CD4-positive, alpha-beta T cell treated with Interleukin-6 for 4 hours (primary cell): ENCODE data around the gene COMT.
"Not testable (repeated sequence)": the region's sequence is repeated elsewhere in the genome, so short reads cannot be mapped to it uniquely, and the experiment has no call there.

Experiments
- DNase-seq: peaks from one replicate; pipeline ENCODE4 v3.0.0-alpha.2; 2020; ENCODE audit warnings: mixed read lengths

The COMT gene

DNA sequence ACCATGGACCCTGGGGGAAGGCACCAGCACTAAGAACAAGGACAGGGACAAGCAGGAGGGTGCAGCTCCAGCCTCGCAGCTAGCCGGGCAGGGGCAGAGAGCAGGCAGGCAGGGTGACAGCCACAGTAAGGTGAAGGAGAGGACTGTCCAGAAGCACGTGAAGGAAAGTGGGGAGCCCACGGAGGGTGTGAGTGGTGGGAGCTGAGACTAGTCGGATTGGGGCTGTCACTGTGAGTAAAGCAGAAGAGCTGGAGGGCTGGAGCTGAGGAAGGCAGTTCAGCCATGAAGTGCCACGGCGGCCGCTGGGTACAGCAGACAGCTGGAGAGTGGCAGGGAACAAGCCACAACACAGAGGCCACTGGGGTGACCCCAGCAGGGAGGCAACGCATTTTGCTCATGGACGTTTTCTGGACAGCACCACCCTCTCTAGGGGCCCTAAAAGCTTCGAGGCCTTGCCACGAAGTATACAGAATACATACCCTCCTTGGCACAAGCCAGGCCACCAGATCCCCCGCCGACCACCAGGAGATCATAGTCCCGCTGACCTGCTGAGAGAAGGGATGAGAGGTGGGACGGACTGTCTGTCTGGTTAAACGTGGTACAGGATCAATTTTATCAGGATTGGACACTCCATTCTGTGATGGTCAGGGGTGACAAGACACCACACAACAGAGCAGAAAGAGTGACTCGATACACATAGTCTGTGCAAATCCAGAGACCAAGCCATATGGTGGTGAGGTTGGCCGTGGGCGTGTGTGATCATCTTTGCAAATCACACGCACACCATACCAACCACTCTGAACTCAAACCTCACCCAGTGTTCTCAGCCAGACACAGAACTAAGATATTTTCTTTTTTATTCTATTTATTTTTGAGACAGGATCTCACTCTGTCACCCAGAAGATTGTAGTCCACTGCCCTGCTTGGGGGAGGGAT, 10.8 kb upstream of the COMT start:
- DNase-seq: no peak

DNA sequence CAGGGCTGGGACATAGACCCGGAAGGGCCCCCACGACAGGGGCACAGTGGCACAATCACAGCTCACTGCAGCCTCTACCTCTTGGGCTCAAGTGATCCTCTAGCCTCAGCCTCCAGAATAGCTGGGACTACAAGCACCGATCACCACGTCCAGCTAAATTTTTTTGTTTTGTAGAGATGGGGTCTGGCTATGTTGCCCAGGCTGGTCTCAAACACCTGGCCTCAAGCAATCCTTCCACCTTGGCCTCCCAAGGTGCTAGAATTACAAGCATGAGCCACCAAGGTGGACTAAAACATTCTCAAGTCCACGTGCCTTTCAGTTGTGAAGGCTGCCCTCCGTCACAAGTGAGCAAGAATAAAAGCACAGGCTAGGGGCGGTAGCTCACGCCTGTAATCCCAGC, 10.1 kb upstream of the COMT start:
- DNase-seq: no peak

DNA sequence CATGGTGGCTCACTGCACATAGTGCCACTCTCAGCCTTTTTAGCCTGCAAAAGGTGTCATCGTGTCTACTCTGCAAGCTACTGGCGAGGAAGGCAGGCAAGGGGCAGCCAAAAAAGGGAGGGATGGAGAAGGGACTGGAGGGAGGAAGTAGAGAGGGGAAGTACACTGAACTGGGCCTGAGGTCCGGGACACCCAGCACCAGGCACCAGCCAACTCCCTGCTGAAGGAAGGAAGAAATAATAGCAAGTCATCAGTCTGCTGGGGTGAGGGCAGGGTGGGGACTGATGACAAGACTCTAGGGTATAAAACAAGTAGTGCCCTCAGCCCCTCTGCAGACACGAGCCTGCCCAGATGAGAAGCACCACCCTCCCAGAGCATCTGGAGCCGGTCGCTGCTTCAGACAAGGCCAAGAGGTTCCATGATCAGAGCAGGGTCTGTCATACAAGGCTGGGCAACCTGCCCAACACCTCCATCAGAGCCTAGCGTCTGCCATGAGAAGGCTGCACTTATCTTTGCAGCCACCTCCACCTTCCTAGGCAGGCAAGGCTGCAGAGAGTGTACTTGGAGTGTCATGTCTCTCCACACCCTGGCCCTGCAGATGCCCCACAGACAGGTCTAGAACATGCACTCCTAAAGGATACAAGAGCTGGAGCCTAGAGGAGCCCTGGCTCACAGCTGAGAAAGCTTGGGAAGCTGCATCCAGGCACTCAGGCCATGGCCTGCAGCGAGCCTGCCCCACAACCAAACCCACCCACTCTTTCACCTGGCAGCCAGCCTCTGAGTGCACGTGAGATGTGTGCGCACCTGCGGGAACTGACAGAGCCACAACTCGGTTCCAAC, 9.0 kb upstream of the COMT start:
- DNase-seq: no peak

DNA sequence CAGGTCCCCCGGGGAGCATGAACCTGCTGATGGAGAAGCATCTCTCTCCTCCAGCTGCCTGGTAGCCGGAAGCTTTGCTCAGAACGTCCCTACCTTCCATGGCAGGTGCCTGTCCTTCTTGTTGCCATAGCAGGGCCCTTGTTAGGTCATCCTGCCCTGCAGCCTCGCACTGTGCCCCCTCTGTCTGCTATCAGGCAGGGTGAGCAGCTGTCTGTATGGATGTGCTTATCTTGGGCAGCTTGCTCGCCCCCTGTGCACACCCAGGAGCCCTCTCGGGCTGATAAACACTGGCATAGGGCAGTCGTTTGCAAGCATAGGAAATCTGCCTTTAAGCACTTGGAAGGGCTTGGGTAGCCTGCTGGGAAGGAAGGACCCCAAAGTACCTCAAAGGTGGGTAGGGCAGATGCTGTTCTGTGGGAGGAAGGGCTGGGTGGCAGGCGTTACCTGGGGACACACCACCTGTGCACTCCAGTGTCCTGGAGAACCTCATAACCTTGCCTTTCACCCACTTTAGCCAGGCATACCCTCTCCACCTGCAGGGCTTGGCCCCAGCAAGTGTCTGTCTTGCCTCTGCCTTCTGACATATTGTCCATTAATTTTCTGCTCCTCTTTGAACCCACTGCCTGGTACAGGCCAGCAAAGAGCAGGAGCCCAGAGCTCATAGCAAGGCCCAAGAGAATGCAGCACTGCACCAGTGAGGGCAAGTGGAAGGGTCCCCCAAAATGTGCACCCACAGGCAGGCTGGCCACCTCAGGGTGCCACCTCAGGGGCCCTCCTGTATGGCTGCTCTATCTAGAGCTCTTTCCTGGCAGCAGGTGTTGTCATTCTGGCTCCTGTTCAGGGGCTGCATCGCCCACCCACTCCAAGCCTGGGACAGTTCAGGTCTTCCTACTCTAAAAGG, 8.0 kb upstream of the COMT start:
- DNase-seq: no peak

DNA sequence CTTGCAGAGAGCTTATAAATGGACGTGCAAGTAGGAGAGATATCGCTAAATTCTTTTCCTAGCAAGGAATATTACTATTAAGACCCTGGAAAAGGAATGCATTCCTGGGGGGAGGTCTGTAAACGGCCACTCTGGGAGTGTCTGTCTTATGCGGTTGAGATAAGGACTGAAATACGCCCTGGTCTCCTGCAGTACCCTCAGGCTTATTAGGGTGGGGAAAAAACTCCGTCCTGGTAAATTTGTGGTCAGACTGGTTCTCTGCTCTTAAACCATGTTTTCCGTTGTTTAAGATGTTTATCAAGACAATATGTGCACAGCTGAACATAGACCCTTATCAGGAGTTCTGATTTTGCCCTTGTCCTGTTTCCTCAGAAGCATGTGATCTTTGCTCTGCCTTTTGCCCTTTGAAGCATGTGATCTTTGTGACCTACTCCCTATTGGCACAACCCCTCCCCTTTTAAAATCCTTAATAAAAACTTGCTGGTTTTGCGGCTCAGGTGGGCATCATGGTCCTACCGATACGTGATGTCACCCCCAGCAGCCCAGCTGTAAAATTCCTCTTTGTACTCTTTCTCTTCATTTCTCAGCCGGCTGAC, 6.4 kb upstream of the COMT start:
- DNase-seq: not testable (repeated sequence)

DNA sequence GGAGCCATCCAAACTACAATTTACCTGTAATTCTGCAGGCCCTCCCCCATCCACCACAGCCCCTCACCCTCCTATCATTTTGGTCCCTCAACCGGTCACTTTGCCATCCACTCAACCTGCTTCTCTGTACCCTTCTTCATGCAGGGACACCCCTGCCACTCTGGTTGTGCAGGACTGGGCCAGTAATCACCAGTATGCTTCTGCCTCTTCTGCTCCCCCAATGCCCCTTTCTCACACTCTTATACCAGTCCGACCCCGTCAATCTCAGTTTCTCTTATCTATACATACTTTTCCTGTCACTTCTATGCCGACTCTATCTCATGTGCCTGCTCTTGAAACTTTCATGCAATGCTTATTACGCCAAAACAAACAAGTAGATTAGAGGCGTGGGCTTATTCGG, 5.1 kb upstream of the COMT start:
- DNase-seq: no peak

DNA sequence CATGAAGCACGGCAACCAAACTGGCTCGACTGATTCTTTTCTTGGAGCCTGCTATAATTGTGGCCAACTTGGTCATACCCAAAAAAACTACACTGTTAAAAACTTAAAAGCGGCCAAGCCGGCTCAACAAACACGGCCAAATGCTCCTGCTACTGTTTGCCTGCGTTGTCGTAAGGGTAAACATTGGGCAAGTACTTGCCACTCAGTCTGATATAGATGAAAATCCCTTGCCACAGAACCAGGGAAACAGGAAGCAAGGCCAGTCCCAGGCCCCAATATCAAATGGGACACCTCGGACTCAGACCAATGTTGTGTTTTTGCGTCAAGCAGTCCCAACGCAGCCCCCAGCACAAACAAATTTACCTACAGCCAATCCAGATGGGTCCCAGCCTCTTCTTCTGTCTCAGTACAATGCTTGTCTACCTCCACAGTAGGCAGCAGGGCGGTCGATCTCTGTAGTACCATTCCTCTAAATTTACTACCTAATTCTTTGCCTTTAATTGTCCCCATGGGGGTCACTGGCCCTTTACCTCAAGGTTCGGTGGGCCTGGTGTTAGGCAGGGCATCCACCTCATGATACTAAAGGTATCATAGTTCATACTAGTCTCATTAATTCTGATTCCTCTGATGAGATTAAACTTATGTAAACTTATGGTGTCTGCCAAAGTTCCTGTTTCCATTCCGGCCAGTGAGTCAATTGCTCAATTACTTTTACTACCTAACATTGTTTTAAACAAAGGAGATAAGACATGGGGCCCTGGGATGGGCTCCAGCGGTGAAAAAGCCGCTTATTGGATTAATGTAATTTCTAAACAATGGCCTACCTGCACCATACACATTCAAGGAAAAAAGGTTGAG, 3.7 kb upstream of the COMT start:
- no peak for DNase-seq

DNA sequence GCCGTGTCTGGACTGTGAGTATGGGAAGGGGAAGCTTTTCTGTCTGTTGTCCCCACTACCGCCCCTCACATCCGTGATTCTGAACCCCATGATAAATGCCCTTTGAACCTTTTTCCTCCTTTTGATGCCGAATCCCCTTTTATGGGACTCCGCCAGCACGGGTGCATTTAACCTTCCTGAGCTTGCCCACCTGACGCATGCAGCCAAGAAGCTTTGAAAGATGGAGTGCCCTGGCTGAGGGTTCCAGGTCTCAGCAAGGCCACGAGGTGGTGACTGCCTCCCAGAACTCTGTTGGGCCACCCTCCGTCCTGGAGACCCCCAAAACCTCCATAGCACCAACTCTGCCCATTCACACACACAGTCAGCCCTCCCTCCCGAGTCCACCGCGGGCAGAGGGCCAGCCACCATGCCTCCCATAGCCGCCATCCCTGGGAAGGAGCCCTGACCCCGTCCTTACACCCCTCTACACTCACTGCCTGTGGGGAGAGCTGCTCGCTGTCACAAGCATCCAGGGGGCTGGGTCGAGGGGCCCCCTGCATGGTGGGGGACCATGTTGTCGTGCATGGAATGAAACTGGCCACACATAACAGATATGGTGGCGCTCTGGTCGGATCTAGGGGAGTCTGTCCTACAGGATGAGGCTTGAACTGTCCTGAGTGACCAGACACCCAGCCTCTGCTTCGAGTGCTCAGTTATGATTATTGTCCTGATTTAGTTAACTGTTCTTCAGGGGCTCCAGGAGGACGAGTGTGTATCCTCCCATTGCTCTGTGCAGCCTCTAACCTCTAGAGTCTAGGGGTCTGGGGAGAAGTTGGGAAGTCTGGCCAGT, 822 bp upstream of the COMT start:
- no peak for DNase-seq

DNA sequence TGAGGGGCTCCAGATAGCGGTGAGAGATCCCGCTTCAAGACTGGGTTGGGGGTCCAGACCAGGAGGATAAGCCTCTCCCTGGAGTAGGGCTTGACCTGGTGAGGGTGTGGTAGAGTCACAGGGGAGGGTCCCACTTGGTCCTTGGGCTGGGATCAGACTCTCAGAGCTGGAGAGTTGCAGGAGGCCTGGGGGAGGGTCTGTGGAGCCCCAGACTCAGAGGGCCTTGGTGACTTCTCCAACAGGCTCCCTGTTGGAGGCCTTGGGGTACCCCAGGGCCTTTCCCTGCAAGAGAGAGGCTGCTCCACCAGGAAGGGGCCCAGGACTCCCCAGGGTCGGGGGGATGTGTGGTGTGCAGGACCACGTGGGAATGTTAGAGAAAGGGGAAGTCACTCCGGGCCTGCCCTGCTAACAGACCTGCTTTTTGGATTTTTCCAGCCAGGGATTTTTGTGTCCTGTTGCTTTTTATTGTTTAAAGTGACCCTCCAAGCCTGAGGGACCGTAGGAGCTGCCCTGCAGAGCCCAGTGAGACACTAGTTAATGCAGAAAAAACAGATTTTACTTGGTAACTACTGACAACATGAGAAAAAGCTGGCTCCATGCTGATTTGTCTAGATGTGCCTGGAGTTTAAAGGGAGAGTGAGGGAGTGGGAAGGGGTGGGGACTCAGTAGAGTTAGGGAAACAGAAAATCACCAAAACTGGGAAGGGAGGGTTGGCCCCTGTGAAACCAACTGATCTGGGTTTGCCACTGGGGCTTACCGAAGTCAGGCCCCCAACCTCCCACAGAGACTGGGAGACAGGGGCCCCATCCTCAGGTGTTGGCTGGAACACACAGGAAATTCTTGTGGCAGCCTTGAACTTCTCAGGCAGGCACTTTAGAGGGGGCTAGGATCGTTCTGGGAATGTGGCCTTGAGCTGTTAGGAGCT, 847 bp downstream of the COMT start:
- DNase-seq: peak; percentile 22

DNA sequence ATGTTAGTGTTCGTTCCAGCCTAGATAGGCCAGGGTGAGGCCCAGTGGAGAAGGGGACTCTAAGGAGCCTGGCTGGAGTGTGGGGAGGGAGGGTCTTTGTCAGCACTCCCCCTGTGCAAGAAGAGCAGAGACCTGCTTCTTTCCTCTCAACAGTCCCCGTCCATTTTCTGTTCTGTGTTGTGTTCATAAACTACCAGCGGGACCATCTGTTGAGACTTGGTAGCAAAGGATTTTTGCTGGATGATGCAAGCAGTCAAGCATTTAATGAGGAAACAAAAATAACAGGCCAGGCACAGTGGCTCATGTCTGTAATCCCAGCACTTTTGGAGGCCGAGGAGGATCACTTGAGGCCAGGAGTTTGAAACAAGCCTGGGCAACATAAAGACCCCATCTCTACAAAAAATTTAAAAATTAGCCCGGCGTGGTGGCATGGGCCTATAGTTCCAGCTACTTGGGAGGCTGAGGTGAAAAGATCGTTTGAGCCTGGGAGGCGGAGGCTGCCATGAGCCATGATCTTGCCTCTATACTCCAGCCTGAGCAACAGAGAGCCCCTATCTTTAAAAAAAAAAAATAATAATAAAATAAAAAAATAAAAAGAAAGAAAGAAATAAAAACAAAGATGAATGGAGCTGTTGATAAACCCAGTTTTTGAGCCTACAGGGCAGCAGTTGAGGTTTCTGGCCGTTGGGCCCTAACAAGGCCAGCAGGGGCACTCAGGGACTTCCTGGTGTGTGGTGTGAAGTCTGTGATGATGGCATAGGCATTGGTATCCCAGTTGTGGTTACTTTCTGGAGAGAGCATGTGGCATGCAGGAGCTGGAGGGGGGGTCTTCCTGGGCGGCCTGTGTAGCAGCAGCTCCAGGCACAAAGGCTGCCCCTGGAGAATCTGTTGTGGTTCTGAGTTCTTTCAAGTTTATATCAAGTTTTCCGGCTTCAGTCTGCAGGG, 1.8 kb downstream of the COMT start:
- DNase-seq: no peak

DNA sequence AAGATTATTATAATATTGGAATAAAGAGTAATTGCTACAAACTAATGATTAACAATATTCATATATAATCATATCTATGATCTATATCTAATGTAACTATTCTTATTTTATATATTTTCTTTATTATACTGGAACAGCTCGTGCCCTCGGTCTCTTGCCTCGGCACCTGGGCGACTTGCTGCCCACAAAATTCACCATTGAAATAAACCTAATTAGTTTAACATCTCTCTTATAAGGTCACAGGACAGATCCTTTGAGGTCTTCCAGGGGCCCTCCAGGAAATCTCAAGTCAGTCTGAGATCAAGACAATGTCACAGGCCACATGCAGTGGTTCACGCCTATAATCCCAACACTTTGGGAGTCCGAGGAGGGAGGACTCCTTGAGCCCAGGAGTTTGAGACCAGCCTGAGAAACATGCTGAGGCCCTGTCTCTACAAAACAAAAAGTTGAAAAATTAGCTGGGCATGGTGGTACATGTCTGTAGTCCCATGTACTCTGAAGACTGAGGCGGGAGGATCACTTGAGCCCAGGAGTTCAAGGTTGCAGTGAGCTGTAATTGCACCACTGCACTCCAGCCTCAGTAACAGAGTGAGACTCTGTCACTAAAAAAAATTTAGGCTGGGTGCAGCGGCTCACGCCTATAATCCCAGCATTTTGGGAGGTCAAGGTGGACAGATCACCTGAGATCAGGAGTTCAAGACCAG, 6.6 kb downstream of the COMT start:
- no peak for DNase-seq

DNA sequence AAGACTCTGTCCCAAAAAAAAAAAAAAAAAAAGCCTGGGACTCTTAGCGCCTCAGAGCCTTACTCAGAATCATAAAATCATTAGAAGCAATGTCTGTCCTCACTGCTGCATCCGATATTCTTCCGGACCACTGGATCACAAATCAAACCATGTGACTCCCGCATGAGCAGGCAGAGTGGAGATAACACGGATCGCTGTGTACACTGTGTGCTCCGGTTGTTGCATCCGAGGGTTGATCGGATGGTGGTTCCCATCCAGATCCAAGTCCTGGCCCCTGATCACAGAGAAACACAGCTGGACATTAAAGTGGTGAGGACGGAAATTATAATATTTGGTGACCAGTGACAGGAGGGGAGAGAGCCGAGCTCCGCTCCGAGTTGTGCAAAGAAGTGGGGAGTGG, 9.8 kb downstream of the COMT start:
- DNase-seq: no peak

DNA sequence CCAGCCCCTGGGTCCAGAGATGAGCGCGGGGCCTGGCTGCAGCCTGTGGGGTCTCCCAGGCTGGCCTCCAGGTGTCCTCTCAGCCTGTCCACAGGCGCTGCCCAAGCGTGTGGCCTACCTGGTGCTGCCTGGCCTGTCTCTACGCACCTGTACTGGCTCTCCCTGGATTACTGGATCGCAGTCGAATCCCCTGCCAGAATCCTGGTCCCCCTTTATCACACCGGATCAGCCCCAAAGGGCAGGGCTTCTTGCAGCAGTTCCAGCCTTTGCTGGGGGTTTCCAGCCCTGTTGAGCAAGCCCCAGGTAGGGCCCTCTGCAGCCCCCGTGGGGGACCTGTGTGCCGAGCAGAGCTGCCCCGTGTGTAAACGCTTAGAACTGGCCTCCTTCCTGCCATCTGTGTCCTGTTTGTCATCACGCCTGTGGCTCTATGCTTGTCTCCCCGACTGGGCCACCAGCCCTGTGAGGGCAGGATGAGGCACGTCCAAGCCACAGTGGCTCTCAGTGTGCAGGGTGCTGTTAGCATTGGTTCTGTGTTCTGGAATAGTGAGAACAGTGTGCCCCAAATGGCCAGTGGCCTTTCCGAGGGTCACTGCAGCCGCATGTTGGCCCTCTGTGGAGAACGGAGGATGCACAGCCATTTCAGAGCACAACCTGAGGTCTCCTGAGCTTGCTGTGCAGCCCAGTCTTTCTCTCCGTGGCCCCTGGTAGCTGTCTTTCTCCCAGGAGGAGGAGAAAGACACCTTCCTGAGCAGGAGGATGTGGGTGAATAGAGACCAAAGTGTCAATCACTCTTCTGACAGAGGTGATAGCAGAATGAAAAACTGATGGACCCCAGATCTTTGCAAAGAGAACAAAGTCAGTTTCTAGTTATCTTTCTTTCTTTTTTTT, 13.9 kb downstream of the COMT start:
- DNase-seq: no peak

DNA sequence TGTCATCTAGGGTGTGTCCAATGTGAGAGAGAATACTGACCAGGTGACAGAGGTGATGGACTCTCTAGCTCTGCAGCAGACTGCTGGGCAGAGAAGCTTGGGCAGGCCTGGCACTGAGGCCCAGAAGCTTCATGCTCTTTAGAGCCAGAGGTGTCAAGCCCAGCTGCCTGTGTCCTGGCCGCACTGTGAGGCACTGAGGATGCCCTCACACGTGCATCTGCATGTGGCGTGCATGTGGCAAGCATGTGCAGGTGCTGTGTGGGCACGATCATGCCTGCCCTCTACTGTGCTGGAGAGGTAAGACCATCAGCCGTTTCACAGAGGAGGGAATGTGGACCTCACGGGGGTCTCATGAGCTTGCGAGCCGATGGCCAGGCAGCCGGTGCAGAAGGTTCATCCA, 15.9 kb downstream of the COMT start:
- DNase-seq: no peak

DNA sequence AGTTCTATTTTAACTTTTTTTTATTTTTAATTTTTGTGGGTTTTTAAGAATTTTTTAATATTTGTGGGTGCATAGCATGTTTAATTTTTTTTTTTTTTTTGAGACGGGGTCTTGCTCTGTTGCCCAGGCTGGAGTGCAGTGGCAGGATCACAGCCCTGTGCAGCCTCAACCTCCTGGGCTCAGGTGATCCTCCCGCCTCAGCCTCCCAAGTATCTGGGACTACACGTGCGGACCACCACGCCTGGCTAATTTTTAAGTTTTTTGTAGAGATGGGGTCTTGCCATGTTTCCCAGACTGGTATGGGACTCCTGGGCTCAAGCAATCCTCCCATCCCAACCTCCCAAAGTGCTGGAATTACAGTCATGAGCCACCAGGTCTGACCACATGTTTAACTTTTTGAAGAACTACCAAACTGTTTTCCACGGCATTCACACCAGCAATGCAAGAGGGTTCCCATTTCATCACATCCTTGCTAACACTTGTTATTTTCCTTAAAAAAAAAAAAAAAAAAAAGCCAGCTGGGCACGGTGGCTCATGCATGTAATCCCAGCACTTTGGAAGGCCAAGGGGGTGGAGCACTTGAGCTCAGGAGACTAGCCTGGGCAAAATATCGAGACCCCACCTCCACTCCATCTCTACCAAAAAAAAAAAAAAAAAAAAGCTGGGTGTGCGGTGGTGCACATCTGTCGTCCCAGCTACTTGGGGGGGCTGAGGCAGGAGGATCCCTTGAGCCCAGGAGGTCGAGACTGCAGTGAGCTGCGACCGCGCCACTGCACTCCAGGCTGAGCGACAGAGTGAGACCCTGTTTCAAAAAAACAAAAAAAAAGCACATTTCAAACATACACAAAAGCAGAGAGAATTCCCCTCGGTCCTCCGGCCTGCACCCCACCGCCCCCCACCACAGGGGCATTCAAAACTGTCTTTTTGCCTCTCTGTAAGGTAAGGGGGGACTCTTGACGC, 16.8 kb downstream of the COMT start:
- no peak for DNase-seq
